ENCODE data around the gene TBCD.
"Not testable (repeated sequence)": the region's sequence is repeated elsewhere in the genome, so short reads cannot be mapped to it uniquely, and the experiment has no call there.

Gene TBCD

DNA sequence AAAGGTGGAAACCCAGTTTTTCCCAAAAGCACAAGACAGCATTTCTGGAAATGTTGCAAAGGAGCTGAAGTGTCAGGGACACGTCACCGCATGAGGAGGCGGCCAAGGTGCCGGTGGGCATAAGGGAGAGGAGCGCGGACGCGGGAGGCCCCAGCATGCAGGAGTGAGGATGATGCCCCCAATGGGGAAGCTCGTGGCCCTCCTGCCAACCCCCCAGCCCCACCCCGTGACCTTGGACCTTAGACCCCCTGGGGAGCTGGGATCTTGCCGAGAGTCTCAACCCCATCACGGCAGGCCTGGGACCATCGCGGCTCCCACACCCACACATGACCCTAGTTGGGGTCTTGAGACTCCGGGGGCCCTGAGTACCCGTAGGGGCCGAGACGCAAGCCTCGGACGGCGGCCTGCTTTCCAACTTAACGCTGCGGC is 208.1 kb downstream of the TBCD start:
- no peak for DNase-seq

DNA sequence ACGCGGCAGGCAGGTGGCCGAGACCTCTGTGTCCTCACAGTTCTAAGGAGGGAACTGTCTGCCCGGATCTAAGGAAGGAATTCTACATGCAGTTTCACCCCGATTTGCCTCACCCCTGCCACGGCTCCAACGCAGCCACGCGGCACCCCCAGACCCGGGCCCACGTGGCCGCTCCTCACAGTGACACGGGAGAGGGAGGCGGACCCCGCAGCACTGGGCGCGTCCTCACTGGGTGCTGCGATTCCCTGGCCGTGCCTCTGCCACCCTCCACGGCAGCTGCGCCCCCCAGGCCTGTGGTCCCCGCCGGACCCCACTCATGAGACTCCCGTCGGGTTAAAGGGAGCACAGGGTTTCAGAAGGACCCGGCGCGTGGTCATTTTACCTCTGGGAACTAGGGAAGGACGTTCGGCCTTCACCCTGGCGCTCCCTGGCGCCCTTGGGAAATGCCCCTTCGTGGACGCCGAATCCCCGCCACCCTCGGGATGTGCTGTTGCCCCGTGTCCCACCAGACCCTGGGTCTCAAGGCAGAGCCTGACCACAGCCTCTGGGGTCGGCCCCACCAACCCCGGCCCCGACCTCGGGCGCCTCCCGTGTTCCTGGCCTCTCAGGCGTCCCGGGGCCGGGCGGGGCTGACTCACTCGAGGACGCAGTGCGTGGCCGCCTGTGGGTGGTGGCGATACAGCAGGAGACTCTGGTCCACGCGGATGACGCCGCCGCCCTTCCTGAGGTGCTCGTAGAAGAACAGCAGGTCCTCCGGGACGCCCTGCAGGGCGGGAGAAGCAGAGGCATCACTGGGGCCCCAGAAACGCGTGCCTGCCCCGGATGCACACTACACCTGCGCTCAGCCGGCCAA is 208.8 kb downstream of the TBCD start:
- no peak for DNase-seq

DNA sequence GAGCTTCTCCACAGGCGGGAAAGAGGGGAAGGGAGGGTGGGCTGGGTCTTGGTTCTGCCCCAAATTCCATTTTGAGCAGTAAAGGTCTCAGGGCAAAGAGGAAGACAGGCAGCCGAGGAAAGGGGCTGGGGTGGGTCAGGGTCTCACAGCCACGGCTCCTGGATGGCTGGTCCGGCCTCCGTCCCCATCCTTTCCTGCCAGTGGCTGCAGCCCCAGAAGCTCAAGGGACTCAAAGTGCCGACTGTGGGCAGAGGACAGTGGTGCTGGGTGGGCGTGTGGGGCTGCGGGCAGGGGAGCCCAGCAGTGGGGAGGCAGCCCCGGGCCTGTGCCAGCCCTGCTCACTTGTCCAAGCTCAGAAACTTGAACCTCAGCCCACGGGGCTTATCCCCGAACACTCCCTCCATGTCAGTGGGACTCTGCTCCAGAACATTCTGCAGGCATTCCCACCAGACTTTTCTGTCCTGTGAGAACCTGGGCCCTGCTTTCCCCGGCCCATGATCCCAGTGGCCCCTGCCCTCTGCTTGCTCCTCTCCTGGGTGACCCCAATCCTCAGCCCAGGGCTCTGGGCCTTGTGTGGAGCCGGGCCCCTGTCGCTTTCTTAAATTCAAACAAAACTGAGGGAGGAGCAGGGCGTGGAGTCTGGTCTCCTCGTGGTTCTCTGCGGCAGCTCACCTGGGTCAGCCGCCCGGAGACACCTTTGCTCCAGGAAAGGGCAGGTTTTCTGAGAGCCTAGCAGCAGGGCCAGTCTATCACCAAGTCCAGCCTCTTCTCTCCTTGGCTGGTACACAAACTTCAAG is 209.7 kb downstream of the TBCD start:
- DNase-seq, result no peak

DNA sequence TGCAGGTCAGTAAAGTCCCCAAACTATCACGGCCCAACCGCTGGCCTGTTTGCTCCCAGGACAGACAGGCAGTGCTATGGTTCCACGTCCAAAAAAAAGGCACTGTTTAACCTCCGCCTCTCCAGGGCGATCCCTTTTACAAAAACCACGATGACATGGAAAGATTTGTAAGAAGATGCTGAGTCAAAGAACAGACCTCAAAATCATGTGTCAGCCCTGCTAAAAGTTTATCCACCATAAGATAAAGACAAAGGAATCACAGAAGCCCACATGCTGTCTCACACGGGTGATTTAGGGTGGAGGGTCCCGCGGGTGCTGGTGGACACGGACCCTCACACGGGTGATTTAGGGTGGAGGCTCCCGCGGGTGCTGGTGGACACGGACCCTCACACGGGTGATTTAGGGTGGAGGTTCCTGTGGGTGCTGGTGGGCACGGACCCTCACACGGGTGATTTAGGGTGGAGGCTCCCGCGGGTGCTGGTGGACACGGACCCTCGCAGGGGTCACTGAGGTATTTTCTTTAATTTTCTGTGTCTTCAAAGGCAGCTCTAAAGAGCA is 210.4 kb downstream of the TBCD start:
- DNase-seq, result no peak

DNA sequence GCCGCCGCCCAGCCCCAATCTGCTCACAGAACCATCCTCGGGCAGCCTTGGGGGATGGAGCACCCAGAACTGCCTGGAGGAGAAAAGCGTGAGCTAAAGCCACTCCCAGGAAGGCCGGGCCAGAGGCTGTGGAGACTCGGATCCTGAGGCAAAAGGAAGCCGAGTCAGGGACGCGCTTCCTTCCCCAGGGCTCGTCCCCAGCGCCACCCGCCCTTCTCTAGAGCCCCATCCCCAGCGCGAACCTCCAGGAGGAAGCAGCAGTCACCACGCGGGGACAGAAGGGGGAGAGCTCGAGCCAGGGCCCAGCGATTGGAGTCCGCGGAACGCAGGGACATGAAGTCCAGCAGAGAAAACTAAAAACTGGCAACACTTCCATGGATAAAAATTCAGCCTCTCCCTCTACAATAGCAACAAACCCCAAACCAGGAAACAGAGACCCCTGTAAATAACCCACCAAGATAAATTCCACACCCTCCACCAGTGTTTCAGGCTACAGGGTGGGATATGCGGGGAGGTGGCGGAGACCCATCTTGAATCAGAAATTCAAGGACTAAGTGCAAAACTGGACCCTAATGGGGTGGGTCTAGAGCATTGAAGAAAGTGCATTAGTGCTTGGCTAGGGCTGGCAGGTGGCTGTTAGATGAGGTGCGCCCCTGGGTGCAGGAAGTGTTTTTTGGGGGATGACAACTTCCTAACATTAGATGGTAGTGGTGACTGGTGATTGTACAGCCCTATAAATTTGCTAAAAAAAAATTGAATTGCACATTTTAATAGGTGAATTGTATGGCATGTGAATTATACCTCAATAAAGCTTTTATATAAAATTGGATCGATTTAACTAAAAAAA is 211.5 kb downstream of the TBCD start:
- no peak for DNase-seq

DNA sequence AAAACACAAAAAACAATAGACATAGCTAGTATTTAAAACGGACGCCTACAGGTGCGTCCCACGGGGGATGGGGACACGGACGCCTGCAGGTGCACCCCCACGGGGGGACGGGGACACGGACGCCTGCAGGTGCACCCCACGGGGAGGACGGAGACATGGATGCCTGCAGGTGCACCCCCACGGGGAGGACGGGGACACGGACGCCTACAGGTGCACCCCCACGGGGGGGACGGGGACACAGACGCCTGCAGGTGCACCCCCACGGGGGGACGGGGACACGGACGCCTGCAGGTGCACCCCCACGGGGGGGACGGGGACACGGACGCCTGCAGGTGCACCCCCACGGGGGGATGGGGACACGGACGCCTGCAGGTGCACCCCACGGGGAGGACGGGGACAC is 212.6 kb downstream of the TBCD start:
- DNase-seq, result not testable (repeated sequence)

DNA sequence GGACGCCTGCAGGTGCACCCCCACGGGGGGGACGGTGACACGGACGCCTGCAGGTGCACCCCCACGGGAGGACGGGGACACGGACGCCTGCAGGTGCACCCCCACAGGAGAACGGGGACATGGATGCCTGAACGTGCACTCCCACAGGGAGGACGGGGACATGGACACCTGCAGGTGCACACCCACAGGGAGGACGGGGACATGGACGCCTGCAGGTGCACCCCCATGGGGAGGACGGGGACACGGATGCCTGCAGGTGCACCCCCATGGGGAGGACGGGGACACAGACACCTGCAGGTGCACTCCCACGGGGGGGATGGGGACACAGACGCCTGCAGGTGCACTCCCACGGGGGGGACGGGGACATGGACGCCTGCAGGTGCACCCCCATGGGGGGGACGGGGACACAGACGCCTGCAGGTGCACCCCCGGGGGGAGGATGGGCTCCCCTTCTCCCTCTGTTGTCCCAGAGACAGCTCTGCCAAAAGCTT is 213.0 kb downstream of the TBCD start:
- DNase-seq, result no peak

DNA sequence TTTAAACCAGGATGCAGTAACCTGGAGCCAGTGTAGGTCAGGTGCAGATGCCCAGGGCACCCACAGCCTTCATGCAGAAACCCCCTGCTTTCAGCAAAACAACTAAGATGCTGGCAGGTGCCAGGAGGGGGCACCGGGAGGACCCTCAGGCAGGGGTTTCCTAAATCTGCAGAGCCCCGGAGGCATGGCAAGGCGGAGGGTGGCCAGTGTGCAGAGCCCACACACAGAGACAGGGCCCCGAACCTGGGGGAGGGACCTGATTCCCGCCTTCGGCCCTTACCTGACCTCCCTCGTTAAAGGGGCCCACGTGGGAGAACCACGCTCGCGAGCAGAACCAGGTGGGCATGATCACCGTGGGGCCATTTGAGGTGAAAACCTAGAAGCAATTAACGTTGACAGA is 213.5 kb downstream of the TBCD start:
- no peak for DNase-seq

DNA sequence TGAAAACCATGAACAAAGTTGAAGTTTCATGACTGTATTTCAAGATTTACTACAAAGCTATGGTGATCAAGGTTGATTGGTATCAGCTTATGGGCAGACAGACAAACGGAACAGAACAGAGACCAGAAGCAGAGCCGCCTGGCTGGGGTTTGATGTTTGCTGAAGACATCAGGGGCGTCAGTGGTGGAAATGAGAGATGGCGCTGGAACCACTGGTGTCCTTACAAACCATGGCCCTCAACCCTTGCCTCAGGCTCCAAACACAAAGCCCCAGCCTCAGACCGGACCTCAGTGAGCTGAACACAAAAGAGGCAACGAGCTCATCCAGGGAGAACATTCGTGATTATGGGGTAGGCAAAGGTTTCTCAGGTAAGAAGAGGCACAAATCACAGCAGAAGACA is 214.6 kb downstream of the TBCD start:
- no peak for DNase-seq

DNA sequence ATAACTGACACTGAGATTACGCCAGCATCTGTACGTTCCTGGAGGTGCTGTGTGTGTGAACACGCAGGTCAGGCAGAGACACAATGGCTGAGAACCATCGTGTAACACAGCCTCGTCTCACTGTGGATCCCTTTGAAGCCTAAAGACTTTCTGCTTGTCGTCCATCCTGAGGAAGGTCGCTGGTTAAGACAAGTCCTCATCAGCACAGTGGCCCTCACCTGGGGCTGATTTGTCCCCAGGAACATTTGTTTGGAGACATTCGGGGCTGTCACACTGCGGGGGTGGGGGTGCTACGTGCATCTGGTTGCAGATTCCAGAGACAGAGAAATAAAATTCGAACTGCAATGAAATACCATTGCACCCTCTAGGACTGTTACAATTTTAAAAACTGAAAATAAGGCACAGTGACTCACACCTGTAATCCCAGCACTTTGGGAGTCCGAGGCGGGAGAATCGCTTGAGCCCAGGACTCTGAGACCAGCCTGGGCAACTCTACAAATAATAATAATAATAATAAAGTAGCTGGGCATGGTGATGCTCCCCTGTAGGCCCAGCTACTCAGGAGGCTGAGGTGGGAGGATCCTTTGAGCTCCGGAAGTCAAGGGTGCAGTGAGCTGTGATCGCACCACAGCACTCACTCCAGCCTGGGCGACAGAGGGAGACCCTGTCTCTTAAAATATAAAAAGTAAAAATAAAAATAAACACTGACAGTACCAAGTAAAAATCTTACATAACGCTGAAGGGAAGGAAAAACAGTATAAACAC is 215.6 kb downstream of the TBCD start:
- no peak for DNase-seq

DNA sequence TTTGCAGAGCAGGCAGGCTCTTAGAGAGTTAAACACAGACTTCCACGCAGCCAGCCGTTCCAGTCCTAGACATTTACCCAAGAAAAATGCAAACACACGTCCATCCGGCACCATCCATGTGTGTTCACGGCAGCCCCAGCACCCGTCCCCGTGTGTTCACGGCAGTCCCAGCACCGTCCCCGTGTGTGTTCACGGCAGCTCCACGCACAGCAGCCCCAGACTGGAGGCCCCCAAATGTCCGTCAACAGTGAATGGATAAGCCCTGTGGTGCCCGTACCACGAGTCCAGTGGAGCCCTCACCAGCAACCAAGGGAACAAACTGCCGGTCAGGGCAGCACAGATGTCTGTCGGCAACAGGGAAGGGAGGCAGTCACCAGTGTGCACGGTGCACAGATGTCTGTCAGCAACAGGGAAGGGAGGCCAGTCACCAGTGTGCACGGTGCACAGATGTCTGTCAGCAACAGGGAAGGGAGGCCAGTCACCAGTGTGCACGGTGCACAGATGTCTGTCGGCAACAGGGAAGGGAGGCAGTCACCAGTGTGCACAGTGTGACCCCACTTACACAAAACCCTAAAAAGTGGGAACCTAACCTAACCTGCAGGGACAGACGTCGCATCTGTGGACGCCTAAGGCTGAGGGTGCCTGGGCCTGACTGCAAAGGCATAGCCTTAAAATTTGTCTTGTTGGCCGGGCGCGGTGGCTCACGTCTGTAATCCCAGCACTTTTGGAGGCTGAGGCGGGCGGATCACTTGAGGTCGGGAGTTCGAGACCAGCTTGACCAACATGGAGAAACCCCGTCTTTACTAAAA is 216.4 kb downstream of the TBCD start:
- DNase-seq, result not testable (repeated sequence)

DNA sequence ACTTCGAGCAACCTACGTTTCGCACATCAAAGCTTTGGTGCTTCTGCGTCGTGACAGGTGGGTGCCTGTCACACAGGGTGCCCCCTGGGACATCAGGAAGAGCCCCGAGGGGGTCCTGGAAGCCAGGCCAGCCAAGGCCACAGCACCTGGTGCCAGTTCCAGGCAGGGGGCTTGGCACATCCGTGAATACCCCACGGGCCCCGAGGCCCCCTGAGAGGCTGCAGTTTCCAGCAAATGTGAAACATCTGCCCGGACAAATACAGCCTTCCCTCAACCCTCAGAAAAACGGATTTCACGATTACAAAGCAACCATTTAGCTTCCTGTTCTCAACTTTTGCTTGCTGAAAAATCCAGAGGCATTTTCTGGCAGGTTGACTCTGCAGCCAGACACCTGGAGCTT is 218.2 kb downstream of the TBCD start:
- DNase-seq, result no peak

DNA sequence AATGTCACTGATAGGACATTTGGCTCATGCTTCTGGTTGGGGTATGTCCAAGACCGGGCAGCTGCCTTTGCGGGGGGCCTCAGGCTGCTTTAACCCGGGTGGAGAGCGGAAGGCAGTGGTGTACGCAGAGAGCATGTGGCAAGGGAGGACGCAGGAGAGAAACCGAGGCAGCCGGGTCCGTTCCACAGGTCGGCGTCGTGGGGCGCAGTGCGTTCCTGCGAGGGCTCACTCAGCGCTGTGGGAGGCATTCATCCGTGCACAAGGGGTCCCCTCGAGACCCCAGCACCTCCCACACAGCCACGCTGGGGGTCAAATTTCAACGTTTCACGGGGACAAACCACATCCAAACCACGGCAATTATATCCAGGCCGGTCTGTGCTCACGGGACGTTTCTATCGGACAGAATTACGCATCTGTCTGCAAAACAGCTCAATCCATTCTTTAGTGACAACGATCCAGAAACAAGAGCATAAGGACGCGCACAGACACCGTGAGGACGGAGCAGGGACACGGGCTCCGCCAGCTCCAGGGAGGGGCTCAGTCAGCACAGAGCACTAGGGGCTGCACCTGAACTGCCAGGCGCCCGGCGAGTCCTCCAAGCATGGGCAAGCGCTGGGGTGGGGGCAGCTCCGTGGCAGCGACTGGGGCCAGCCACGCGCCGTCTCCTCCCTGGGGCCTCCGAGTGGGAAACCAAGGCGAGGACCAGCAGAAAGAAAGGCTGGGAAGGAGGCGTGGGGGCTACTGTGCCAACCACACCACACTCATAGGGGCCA is 219.1 kb downstream of the TBCD start:
- DNase-seq, result no peak

DNA sequence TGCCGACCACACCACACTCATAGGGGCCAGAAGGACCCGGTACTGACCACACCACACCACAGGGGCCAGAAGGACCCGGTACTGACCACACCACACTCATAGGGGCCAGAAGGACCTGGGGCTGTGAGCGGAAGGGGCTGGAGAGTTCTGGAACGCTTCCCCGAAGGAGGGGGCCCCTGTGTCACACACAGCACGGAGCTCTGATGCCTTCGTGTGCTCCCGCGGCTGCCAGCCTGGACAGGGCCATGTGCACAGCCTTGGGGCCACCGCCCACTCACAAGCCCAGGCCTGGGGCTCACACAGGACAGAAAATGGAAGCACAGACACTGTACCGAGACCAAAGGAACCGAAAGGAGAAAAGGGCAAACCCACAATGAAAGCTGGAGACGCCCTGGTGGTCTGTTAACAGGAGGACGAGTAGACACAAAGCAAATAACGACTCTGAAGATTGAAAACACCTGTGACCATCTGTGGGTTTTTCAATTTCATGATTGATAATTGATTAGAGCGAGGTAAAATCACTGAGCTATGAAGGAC is 221.0 kb downstream of the TBCD start:
- DNase-seq, result no peak

DNA sequence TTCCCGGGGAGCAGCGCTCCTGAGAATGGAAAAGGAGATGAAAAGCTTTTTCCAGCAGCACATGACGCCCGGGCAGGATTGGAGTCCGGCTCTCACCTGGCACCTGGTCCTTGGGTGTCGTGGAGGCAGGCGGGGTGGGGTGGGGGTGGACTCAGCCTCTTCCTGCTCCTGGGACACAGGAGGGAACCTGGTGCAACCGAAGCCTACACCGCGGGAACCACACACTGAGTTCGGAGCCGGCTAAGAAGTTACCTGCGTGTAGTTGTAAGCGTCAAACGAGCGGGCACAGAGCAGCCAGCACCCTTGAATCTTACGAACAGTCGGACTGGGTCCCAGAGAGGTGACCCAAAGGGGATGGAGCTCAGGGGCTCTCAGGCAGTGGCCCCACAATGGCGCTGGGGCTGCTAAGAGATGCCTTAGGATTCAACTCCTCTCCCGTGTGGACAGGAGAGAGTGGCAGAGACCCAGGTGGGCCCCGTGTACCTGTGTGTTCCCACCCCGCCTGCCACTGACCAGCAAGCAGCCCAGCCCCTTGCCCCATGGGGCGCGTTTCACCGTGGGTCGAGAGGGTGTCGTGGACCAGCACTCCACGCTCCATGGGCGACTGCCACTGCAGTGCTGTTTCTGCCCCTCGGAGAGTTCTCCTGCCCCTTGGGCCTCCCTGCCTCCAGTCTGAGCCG is 221.7 kb downstream of the TBCD start:
- DNase-seq, result no peak

DNA sequence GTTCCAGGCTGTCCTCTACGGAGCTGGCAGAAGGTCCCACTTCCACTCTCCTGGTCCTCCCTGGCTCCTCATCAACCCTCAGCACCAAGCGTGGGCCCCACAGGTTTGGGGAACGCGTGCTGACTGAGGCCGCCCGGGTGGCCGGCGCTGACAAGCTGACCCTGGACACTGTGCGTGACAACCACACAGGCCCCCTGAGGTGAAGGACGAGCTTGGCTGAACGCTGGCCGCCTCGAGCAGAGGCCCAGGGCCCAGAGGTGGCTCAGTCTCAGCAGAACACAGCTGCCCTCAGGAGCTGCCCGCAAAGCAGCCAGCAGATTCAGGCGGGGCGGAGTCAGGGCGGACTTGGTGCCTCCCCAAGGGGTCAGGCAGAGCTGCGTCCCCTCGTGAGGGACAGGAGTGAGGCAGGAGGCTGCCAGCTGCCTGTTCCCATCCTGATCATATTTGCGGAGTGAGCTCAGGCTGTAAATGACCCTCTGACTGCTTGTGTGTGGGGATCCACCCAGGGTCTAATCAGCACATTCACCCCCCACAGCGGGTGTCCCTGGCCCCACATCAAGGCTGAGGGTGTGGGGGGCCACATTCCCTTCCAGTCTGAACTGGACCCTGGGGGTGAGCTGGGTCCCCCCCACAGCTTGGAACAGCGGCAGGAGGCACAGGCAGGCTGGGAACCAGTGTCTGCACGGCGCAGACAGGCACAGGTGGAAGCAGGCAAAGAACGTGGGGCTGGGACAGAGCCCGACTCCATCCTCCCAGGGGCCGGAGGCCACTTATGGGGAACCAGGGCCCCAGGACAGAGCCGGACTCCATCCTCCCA is 222.5 kb downstream of the TBCD start:
- DNase-seq, result no peak

DNA sequence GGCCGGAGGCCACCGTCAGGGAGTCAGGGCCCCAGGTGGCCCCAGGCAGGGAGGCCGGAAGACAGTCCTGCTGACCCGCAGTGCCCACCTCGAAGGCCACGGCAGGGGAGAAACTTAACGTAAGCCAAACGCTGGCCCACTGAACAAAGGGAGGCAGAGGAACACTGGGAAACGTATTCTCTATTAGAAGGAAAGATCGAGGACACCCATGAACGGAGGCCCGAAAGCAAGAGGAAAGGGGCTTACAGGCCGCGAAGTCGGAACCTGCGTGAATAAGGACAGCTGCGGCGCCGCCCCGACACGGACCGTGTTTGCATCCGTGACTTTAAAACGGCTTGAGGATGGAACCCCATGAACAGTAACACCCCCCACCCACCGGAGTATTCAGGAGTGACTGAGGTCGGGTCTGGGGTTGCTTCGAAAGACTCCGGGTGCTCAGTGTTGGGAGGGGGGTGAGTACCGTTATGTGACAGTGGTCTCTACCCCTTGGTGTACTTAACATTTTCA is 225.2 kb downstream of the TBCD start:
- no peak for DNase-seq

DNA sequence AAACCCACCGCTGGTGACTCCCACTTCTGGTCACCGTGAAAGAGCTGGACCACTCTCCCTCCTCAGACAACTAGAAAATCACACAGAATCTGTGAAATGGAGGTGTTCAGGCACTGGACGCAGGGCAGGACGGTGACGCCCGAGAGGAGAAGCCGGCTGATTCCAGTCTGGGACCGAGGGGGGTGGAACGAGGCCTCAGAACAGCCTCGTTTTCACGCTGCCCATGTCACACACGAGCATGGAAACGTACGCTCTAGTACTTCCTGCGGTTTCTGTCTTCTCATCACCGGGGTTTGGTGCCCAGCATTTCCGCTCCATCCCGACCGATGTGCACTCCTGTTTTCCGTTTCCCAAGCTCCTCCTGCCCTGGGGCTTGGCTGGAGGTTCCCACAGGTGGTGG is 225.7 kb downstream of the TBCD start:
- no peak for DNase-seq

Data from NCI-H2171 treated with DMSO at 0.1 percent for 48 hours (cell line).